NCI-H1436 treated with DMSO at 0.1 percent for 48 hours (cell line): ENCODE results near the gene SLC44A5.
"Not testable (repeated sequence)": the region's sequence is repeated elsewhere in the genome, so short reads cannot be mapped to it uniquely, and the experiment has no call there.

Experiments used
- DNase-seq: peaks from one replicate; lab custom pipeline; 2025; lab: John Stamatoyannopoulos, UW

Gene SLC44A5

GRCh38 chr1:75273110-75273509 lies 337.8 kb downstream of the SLC44A5 start:
- DNase-seq, result no peak

GRCh38 chr1:75265792-75266191 lies 345.1 kb downstream of the SLC44A5 start:
- DNase-seq, result no peak

DNA sequence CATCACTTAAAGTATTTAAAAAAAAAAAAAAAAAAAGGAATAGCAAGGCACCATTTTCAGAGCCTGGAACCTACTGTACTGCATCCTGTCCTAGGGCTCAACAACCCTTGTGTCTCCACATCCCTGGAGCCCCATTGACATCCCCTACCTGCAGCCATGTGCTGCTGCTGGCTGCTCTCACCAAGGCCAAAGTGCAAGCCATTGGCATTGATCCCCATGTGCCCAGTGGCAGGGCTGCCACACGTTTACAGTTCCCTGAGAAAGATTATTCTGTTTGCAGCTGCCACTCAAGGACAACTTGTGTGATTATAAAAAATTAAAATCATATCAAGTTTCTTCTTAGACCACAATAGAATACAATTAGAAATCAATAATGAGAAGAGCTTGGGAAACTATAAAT lies 346.8 kb downstream of the SLC44A5 start:
- DNase-seq, result no peak

- not testable (repeated sequence) for DNase-seq
These were observed 347.3 kb downstream of the SLC44A5 start for GRCh38 chr1:75263616-75264015.

GRCh38 chr1:75261946-75262345 lies 349.0 kb downstream of the SLC44A5 start:
- not testable (repeated sequence) for DNase-seq

DNA sequence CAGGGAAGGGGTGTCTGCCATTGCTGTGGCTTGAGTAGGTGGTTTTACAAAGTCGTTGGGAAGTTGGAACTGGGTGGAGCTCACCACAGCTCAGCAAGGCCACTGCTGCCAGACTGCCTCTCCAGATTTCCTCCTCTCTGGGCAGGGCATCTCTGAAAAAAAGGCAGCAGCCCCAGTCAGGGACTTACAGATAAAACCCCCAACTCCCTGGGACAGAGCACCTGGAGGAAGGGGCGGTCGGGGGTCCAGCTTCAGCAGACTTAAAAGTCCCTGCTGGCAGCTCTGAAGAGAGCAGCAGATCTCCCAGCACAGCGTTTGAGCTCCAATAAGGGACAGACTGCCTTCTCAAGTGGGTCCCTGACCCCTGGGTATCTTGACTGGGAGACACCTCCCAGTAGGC lies 352.6 kb downstream of the SLC44A5 start:
- DNase-seq, result no peak

DNA sequence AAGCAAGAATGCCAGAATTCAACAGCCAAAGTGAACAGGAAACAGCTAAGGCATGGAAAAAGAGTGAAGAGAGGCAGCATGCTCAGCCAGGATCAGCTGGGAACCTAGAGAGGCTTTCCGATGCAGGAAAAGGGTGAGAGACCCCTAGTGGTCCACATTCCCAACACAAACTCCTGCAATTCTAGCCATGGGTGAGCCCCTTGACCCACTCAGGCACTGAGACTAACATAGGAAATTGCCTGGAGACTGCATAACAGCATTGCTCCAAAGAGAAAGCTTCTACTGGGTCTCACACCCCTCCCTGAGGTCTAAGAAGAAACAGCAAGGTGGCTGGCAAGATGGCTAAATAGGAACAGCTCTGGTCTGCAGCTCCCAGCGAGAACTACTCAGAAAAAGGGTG lies 353.5 kb downstream of the SLC44A5 start:
- DNase-seq, result no peak

GRCh38 chr1:75250114-75250513 lies 360.8 kb downstream of the SLC44A5 start:
- DNase-seq, result not testable (repeated sequence)

GRCh38 chr1:75245239-75245638 lies 365.7 kb downstream of the SLC44A5 start:
- no peak for DNase-seq

DNA sequence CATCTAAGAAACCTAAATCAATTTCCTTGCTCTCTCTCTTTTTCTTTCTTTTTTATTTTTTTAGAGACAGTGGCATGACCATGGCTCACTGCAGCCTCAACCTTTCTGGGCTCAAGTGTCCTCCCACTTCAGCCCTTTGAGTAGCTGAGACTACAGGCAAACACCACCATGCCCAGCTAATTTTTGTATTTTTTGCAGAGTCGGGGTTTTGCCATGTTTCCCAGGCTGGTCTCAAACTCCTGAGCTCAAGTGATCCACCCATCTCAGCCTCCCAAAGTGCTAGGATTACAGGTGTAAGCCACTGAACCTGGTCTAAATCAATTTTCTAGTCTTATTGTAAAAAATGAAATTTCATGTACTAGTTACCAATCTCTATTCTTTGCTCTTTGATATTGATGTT lies 367.8 kb downstream of the SLC44A5 start:
- no peak for DNase-seq

DNA sequence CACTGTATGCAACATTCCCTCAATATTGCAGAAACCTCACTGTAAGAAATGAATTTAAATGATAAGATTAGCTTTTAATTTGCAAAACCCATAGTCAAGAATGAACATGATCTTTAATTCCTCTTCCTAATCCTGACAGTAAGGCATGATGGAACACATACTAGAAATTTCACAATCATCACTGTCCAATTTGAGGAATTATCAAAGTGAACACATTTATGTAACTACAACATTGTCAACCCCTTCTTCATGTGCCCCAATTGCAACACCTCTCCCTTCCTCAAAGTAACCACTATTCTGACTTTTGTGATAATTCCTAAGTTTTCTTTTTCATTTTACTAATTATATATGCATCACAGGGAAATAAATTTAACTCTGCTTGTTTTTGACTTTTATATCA lies 373.6 kb downstream of the SLC44A5 start:
- no peak for DNase-seq

DNA sequence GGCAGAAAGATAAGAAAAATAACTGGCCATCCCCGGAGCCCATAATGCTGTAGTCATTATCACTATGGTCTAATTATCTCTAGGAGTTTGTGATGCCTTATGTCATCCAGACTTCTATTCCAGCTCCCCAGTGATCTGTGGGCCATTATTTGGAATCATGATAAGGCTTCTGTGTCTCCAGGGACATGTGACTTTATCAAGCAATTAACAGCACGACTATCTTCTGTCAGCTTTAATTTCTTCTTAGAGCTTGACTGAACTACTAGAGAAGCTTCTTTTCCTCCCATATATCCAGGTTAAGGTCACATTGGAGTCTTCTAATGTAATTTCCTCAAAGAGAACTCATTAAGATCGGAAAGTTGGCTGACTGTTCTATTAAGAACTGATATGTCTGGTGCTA lies 376.4 kb downstream of the SLC44A5 start:
- DNase-seq, result no peak

- no peak for DNase-seq
These were observed 377.5 kb downstream of the SLC44A5 start for GRCh38 chr1:75233302-75233929.

DNA sequence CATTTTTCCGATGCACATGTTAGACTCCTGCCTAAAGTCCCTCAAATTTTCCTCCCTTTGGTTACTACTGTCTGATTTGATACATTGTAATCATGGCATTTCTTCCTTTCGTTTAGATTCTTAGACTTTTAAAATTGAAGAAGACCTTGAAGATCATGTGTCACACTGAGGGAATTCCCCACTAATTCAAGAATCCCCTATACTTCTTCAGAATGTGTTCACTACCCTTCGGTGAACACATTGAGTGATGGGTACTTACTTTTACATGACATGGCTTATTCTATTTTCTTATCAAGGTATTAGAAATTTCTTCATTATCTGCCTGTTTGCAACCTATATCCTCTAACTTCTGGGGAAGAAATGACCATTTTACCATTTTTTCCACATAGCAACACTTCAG lies 390.8 kb downstream of the SLC44A5 start:
- no peak for DNase-seq

DNA sequence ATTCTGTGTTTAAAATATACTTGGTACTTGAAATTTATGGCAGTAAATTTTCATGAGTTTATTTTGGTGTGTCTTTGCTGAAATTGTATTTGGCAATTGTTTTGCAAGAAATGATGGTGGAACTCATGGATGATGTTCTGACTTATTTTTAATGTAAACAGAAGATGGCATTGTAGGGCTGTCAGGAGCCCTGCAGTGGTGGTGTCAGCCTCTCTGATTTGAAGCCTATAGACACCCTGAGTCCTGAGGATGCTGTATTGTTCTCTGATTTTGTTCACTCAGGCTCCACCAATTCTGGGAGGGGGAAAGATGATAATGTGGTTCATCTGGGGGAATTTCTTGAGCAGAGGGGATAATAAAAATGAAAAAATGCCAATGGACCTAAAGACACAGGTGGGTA lies 396.9 kb downstream of the SLC44A5 start:
- DNase-seq, result no peak

- DNase-seq, result no peak
These were observed 399.3 kb downstream of the SLC44A5 start for GRCh38 chr1:75211648-75212047.

DNA sequence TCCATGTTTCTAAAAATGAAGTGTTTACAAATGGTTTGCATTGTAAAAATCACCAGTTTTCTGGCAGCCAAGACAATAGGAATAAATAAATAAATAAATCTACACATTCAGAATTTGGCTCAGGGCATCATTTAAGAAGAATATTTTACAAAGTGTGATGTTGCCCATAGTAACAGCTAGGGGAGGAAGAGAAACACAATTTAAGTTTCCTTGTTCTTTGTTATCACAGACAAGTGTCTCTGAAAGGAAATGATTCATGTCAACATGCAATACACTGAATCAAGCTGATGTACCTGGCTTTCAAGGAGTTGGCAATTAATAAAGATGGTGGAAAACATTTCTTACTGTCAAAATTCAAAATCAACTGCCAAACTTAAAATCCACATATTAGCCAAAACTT lies 402.1 kb downstream of the SLC44A5 start:
- DNase-seq, result no peak

DNA sequence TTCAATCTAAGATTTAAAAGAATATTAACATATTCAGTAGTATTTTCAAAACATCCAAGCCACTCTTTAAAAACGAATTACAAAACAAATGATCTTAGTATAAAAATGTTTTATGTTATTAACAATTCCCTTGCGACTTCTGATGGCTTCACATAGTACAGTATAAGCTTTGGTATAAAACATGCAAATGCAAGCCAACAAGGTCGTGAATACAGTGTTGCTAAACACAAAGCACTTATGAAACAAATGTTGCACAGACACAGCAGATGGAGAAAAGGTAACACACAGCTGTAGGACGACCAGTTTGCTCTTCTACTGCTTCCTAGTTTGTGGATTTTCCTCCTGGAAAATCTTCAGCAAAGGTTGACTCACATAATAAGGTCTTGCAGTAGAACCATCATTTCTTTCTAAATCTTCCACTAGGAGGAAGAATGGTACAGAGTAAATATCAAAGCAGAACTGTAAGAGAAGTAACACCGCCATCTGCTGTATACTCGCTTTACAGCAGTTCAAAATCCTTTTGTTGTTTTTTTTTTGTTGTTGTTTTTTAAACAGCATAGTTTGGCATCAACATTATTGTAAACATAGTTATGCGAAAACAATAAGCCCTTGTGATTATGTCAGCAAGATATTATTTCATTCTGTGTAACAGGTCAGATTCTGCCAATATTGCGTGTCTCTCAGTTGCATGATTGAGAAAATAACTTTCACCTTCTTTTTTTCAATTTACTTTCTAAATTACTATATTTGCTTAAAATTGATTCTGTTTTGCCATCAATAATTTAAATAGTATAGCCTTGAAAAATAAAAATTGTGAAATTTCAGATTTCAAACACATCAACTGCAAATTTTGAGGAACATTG lies 407.3 kb downstream of the SLC44A5 start:
- no peak for DNase-seq

- no peak for DNase-seq
These were observed 408.2 kb downstream of the SLC44A5 start for GRCh38 chr1:75202751-75203150.

- no peak for DNase-seq
These were observed 412.2 kb downstream of the SLC44A5 start for GRCh38 chr1:75198761-75199160.

- DNase-seq, result no peak
These were observed 412.8 kb downstream of the SLC44A5 start for GRCh38 chr1:75198163-75198562.

DNA sequence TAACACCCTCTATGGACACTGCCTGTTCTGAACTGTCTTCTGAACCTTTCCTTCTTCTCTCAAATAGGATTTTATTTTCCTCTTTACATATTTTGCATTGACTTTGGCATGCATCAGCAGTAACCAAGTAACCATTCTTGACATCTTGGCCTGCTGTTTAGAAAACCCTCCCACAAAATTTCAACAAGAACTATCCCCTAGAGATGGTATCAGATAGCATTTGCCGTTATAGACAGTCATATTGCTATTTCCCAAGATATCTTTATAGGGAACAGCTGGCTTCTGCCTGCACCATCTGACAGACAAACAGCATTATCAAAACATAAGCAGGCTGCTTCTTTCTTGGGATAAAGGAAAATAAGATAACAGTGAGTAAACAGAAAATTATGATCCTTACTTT lies 422.0 kb downstream of the SLC44A5 start:
- no peak for DNase-seq

- not testable (repeated sequence) for DNase-seq
These were observed 429.5 kb downstream of the SLC44A5 start for GRCh38 chr1:75181214-75181955.
